Subcutaneous adipose tissue (tissue), 4 donors: Measurements from ENCODE around the gene DOCK2. TPM values are rescaled to one million over a fixed set of nuclear protein-coding genes. Genes with fewer than 3 reads are reported as not detected.

Experiments used
- total RNA-seq, 4 donors: library from RNA; depleted of rRNA; stranded (reverse); fragments of >200 nt; gene quantifications; one replicate each; pipeline ENCODE4 v1.1.0, GENCODE V29; 2016
- TF ChIP-seq, protein P1 (sequence below): fragments of 450-650 bp; IDR thresholded peaks from one replicate; pipeline ENCODE4 v1.5.1; 2016; ENCODE audit warnings: low read depth, mild to moderate bottlenecking, control low read depth, antibody characterized with exemption, moderate library complexity

The DOCK2 gene
- total RNA-seq, 4 donors from 2014 or later, result 23.9 to 101 (median 51.1) TPM

DNA sequence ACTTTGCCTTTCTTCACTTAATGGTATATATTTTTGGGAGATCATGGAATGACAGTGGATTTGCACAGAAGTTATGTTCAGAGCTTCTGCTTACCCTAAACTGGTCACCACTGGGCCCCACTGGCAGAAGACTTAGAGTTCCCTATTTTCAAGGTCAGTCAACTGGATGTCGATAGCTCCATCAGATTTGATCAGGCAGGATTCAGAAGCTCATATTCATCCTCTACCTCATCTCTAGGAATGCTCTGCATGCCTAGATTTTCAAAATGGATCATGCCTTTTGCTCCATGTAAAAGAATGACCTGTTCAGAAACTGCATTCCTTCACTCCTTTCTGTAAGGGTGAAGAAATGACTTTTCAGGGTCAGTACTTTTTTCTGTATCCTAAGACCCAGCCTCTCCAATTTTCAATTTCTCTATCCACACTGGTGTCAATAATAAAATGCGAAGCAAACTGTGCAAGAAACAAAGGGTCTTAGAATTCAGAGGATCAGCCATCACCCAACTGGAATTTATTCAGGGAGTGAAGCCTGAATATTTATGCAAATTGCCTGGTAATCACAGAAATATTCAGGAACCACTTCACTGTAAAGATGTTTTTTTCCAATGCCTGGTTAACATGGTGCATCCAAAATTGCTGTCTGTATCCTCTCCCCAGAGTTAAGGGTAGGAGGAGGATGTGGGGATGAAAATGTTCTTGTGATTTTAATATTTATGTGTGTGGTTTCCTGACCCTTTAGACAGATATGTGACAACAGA lies 125.4 kb downstream of the DOCK2 start:
- TF ChIP-seq, protein P1, sequence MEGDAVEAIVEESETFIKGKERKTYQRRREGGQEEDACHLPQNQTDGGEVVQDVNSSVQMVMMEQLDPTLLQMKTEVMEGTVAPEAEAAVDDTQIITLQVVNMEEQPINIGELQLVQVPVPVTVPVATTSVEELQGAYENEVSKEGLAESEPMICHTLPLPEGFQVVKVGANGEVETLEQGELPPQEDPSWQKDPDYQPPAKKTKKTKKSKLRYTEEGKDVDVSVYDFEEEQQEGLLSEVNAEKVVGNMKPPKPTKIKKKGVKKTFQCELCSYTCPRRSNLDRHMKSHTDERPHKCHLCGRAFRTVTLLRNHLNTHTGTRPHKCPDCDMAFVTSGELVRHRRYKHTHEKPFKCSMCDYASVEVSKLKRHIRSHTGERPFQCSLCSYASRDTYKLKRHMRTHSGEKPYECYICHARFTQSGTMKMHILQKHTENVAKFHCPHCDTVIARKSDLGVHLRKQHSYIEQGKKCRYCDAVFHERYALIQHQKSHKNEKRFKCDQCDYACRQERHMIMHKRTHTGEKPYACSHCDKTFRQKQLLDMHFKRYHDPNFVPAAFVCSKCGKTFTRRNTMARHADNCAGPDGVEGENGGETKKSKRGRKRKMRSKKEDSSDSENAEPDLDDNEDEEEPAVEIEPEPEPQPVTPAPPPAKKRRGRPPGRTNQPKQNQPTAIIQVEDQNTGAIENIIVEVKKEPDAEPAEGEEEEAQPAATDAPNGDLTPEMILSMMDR, result no peak

DNA sequence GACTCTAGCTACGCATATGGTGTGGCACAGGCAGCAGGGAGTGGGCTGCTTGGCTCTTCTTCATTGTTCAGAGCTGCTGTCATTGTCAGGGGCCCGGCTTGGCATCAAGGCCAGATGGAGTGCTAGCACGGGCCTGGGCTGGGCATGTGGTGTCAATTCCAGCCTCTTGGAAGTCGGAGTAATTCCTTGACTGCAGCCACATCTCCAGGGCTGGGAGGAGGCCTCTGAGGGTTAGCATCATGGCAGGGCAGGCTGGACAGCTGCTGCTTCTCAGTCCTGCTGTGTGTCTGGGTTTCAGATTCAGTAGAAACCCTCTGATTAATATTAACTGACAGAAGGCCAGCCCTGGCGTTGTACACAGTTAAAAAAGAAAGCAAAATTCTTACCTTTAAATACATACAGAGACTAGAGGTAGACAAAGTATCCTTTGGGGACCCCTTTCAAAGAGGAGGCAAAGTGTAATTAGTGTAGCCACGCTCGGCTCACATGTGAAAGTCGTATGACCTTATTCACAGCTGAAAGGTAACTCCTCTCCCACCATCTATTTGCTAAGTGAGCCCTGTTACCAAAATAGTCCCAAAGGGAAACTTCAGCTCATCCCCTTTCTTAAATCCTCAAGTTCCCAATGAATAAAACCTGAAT lies 126.4 kb downstream of the DOCK2 start:
- TF ChIP-seq, protein P1, result no peak

DNA sequence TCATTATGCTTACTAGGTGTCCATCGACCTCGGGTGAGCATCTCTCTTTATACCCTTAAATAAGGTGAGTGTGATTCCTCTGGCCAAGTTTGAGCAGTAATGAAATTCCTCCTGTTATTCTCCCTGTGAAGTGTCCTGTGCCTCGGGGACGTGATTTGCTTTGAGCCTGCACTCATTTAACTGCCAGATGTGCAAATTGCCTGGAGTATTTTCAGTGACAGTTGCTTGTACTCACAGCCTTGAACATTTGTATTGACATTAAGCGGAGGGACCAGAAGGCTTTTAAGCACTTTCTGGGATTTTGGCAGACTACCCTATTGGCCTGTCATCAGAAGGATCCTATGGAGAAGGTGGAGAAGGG lies 126.9 kb downstream of the DOCK2 start:
- TF ChIP-seq, protein P1, result no peak

DNA sequence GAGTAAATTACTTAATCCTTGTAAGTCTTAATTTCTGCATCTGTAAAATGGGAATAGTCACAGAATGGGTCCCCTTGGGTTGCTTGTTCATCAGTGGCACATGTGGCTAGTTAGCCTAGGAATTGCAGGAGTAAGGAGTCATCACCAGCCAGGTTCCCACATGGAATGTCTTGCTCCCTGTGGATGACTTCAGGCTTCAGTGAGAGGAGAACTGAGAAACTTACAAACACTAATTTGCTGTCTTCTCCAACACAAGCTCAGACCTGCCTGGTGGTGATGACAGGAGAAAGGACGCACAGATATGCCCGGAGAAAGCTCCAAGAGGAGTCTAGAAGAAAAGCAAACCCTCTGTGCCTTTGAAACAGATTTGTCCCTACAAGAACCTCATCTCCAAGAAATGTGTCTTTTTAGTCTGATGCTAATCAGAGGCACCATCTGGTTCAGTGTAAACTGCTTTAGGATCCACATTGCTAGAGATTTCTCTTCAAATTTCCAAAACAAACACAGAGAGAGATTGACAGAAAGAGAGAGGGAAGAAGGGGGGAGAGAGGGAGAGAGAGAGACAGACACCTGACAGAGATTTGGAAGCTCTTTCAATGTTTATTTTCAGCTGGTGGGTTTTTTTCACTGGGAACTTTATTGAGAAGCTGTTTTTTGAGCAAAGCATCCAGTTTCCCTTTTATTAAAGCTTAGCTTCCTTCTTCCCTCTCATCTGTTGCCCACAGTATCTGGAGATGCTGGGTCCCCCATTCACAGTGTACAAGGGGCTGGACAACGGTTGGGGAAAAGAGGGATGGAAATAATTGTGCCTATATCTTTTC lies 128.3 kb downstream of the DOCK2 start:
- TF ChIP-seq, protein P1, result no peak

DNA sequence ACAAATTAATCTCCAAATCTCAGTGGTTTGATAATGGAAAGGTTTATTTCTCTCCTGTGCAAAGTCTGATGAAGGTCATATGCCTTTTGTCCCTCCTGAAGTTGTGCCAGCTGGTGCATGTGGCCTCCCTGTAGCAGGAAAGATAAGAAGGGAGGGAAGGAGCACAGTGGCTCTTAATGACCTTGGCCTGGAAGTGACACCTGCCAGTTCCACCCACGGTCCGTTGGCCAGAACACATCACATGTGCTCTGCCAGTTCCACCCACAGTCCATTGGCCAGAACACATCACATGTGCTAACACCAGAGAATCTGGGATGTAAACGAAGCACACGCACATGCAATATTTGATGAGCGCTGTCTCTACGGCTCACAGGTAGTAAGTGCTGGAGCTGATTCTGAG lies 130.9 kb downstream of the DOCK2 start:
- TF ChIP-seq, protein P1, result no peak

DNA sequence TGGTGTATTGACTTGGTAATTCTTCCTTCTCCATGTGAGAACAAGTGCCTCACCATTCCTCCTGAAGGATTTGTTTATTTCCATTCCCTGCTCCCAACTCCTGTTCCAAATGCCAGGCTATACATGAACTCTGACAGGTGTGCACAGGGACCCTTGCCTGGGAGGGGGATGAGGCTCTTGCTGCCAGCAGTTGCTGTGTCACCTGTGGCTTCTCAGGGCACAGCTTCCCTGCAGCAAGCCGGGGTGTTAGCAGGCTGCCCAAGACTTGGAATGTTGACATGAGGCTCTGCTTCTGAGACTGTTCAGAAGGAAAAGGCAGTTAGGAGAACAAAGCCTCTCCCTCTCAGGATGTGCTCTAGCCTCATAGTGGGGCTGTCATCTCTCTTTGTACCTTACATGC lies 131.3 kb downstream of the DOCK2 start:
- TF ChIP-seq, protein P1, result no peak

DNA sequence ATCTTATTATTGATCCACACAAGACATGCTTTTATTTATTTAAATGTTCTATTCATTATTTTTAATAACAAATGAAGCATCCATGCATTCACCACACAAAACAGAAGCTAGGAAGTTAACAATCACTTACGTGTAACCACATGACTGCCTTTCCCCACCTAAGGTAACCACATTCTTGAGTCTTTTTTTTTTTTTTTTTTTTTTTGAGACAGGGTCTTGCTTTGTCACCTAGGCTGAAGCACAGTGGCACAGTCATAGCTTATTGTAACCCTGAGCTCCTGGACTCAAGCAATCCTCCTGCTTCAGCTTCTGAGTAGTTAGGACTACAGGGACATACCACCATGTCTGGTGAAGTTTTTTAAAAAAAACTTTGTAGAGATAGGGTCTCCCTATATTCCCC lies 133.0 kb downstream of the DOCK2 start:
- TF ChIP-seq, protein P1, result no peak
